Naive thymus-derived CD4-positive, alpha-beta T cell (primary cell): ENCODE results near the gene LCP1. TPM values are rescaled to one million over a fixed set of nuclear protein-coding genes. Genes with fewer than 3 reads are reported as not detected.

ENCODE experiments used
- ATAC-seq: fragments of 150-1000 bp; cut with Tn5 transposase; 2 replicates; pipeline ENCODE4 v1.10.0; 2021; ENCODE audit warnings: mild to moderate bottlenecking, moderate library complexity
- CTCF ChIA-PET: fragments of 350-600 bp; sonication (Branson Sonifier 250); formaldehyde crosslinking; loops from one replicate; lab custom pipeline; 2021; ENCODE audit warnings: antibody characterized with exemption; lab: Charles Lee
- POLR2A ChIA-PET: fragments of 350-600 bp; sonication (Branson Sonifier 250); formaldehyde crosslinking; loops from one replicate; lab custom pipeline; 2021; ENCODE audit warnings: antibody characterized with exemption, inconsistent platforms; lab: Charles Lee
- DNase-seq, 9 donors: peaks; one replicate each; pipeline versions ENCODE4 v3.0.0 to v3.0.0-alpha.2; 2020 to 2022; ENCODE audit warnings: mixed read lengths in 1 of 9
- H3K27ac ChIP-seq: one replicate; pipeline ENCODE4 v1.7.0; 2013; ENCODE audit warnings: mild to moderate bottlenecking, low read depth, low read length, moderate library complexity
- H3K27me3 ChIP-seq, 2 donors: one replicate each; pipeline ENCODE4 v1.7.0; 2013; ENCODE audit warnings: low read length in 2 of 2, mild to moderate bottlenecking in 2 of 2, moderate library complexity in 2 of 2; ENCODE audit not compliant: control insufficient read depth in 2 of 2, insufficient read depth in 2 of 2
- H3K36me3 ChIP-seq, 3 experiments: 1 replicate in 2 of 3; 2 replicates in 1 of 3; pipeline ENCODE4 v1.7.0; 2013; ENCODE audit warnings: low read length in 3 of 3, mild to moderate bottlenecking in 3 of 3, moderate library complexity in 1 of 3; ENCODE audit not compliant: insufficient read depth in 3 of 3, control insufficient read depth in 2 of 3
- H3K4me1 ChIP-seq, 2 donors: one replicate each; pipeline ENCODE4 v1.7.0; 2013; ENCODE audit warnings: low read length in 2 of 2, mild to moderate bottlenecking in 2 of 2, moderate library complexity in 1 of 2; ENCODE audit not compliant: control insufficient read depth in 2 of 2, insufficient read depth in 2 of 2
- H3K4me3 ChIP-seq: 2 replicates; pipeline ENCODE4 v1.7.0; 2013; ENCODE audit warnings: mild to moderate bottlenecking, low read length
- H3K9me3 ChIP-seq, 3 experiments: 1 replicate in 2 of 3; 2 replicates in 1 of 3; pipeline ENCODE4 v1.7.0; 2013; ENCODE audit warnings: low read length in 3 of 3; ENCODE audit not compliant: control insufficient read depth in 2 of 3
- H3K27ac Mint-ChIP-seq, 9 donors: one replicate each; pipeline ENCODE4 v1.8.0; 2020 to 2022; ENCODE audit warnings: mixed read lengths in 9 of 9, mild to moderate bottlenecking in 8 of 9, moderate library complexity in 5 of 9, inconsistent platforms in 2 of 9
- H3K27me3 Mint-ChIP-seq, 5 donors: one replicate each; pipeline ENCODE4 v1.8.0; 2021 to 2022; ENCODE audit warnings: mixed read lengths in 5 of 5, mild to moderate bottlenecking in 1 of 5
- H3K36me3 Mint-ChIP-seq, 5 donors: one replicate each; pipeline ENCODE4 v1.8.0; 2020 to 2022; ENCODE audit warnings: mixed read lengths in 5 of 5, mild to moderate bottlenecking in 3 of 5, inconsistent platforms in 1 of 5
- H3K4me1 Mint-ChIP-seq, 7 donors: one replicate each; pipeline ENCODE4 v1.8.0; 2020 to 2022; ENCODE audit warnings: mixed read lengths in 7 of 7, mild to moderate bottlenecking in 3 of 7, inconsistent platforms in 1 of 7
- H3K4me3 Mint-ChIP-seq, 10 donors: one replicate each; pipeline ENCODE4 v1.8.0; 2020 to 2022; ENCODE audit warnings: mild to moderate bottlenecking in 10 of 10, mixed read lengths in 10 of 10, moderate library complexity in 6 of 10, inconsistent platforms in 2 of 10
- H3K9me3 Mint-ChIP-seq, 11 donors: one replicate each; pipeline ENCODE4 v1.8.0; 2020 to 2022; ENCODE audit warnings: mixed read lengths in 11 of 11, mild to moderate bottlenecking in 4 of 11, inconsistent platforms in 1 of 11, moderate library complexity in 1 of 11
- intact Hi-C, 2 donors: fragments of 100-400 bp; cut with micrococcal nuclease; formaldehyde crosslinking; loops; one replicate each; pipeline ENCODE4 v1.15.1; 2023
- polyA plus RNA-seq, 2 donors: library from polyadenylated mRNA; unstranded; fragments of 300-500 nt; fragmentation: Illumina TruSeq; gene quantifications; one replicate each; pipeline ENCODE4 v1.2.3, GENCODE V29; 2021
- total RNA-seq, 6 experiments: library from RNA in 5 of 6; stranded (reverse) in 5 of 6; gene quantifications; 1 replicate in 5 of 6; 2 replicates in 1 of 6; pipeline ENCODE4 v1.2.3 and lab custom pipeline; 2021 to 2026

LCP1 gene
- total and polyA plus RNA-seq, 7 experiments from 2014 or later: 293 to 989 (median 685) TPM

DNA sequence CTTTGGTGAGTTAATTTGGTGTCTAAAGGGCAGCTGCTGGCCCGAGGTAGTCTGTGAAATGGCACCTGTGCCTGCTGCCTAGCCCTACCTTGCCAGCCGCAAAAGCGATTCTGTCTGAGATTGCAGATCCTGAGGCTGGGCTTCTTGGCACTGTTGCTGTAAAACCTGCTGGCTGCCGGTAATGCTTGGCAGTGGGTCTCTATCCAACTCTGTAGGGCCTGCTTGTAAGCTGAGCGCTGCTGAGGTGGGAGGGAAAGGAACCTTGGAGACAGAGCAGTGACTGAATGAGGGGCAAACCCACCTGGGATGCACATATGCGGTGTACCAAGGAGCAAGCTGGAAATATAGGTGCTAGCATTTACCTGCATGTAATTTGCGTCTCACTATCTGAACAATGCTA is 11.7 kb downstream of the LCP1 start:
- Histone ChIP-seq H3K4me1 (peaks cover 95 to 96% of the 10 kb centered on the region in 2 donors), H3K27ac (peak overlapping the region; percentile 82), H3K36me3 (peaks cover 0 to 4% (median 0%) of the 10 kb centered on the region in 3 experiments), H3K27me3 (no peaks in the 10 kb centered on the region), H3K9me3 (no peaks in the 10 kb centered on the region), H3K4me3 (peak overlapping the region; percentile 50)
- ChIA-PET POLR2A (interaction anchor here (1.6 to 9.8 kb wide), 5 partner anchors 9 to 125 kb away, joined by 4 to 117 read pairs (median 26); partner anchors contain the start of gene LCP1), CTCF (interaction anchor here (0.6 to 3.9 kb wide), 12 partner anchors 9 to 151 kb away, joined by 3 to 24 read pairs (median 4); partner anchors contain the start of gene LCP1)
- intact Hi-C loops: loop anchor here (1.0 to 5.0 kb wide), 3 partner anchors 9 to 42 kb away; partner anchors contain the start of gene LRRC63 (in 1 of the 2)
- Mint-ChIP-seq H3K4me1 (peaks cover 91 to 100% (median 95%) of the 10 kb centered on the region in 7 donors), H3K9me3 (no peaks in the 10 kb centered on the region), H3K27ac (peak overlapping the region; percentile 86 to 95 (median 89)), H3K27me3 (no peaks in the 10 kb centered on the region), H3K36me3 (peaks cover 0 to 53% (median 9%) of the 10 kb centered on the region in 5 donors), H3K4me3 (peak overlapping the region; percentile 73 to 99 (median 82))
- no peak for DNase-seq
- ATAC-seq: no peak

DNA sequence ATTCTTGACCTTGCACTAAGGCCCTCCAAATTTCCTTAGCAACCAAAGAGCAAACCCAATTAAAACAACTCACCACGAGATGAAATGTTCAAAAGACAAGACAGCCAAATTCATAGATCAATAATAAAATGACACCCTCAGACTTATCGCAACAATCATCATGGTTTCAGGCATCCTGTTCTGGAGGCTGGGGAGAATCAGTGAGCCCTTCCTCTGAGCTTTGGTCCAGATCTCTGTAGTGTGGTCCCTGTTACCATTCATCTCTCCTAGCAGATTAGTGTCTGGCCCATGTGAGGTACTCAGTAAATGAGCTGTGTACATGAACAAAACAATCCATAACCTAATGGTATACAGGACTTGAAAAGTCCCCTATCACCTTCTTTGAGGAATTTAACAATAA is 12.2 kb downstream of the LCP1 start:
- no peak for DNase-seq
- H3K36me3 ChIP-seq: peaks cover 0 to 4% (median 0%) of the 10 kb centered on the region in 3 experiments
- no peaks in the 10 kb centered on the region for H3K27me3 ChIP-seq
- peaks cover 87 to 99% (median 93%) of the 10 kb centered on the region in 7 donors for H3K4me1 Mint-ChIP-seq
- intact Hi-C loops: loop anchor here (1.0 to 5.0 kb wide), 3 partner anchors 8 to 43 kb away; partner anchors contain the start of gene LRRC63 (in 1 of the 2)
- peaks cover 0 to 53% (median 11%) of the 10 kb centered on the region in 5 donors for H3K36me3 Mint-ChIP-seq
- H3K9me3 ChIP-seq: no peaks in the 10 kb centered on the region
- no peaks in the 10 kb centered on the region for H3K9me3 Mint-ChIP-seq
- ATAC-seq: no peak
- H3K4me1 ChIP-seq: peaks cover 93 to 96% of the 10 kb centered on the region in 2 donors
- peak overlapping the region; percentile 2 for H3K4me3 ChIP-seq
- CTCF ChIA-PET: interaction anchor here (0.6 to 3.9 kb wide), 7 partner anchors 8 to 152 kb away, joined by 3 to 24 read pairs (median 4); partner anchors contain the start of gene LCP1
- POLR2A ChIA-PET: interaction anchor here (1.6 to 9.8 kb wide), 5 partner anchors 8 to 126 kb away, joined by 4 to 117 read pairs (median 26); partner anchors contain the start of gene LCP1
- H3K27ac ChIP-seq: peak overlapping the region; percentile 82
- H3K4me3 Mint-ChIP-seq: peak overlapping the region; percentile 38 to 99 (median 81)
- no peaks in the 10 kb centered on the region for H3K27me3 Mint-ChIP-seq
- H3K27ac Mint-ChIP-seq: peak overlapping the region; percentile 86 to 95 (median 89)

DNA sequence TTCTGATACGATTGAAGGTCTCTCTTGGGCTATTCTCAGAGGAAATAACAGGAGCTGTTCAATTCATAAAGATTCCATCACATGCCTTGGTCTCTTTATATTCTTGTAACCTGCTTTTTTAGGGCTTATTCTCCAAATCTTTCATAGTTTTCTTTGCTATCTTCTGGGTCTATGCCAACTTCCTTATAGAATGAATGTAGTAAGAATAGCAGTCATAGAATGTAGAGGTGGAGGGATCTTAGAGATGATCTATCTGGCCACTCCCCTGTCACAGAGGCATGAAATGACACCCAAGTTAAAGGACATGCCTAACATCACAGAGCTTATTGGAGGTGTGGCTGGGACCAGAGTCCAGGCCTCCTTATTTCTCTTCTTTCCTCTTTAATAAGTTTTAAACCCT is 13.2 kb downstream of the LCP1 start:
- Mint-ChIP-seq H3K27me3 (no peaks in the 10 kb centered on the region), H3K9me3 (no peaks in the 10 kb centered on the region), H3K27ac (peak overlapping the region; percentile 80 to 95 (median 89)), H3K36me3 (peaks cover 0 to 58% (median 16%) of the 10 kb centered on the region in 5 donors), H3K4me1 (peaks cover 87 to 99% (median 97%) of the 10 kb centered on the region in 7 donors), H3K4me3 (peak overlapping the region; percentile 73 to 99 (median 81))
- H3K9me3 ChIP-seq: no peaks in the 10 kb centered on the region
- H3K27ac ChIP-seq: peak overlapping the region; percentile 82
- DNase-seq (no peak), ATAC-seq (peak; percentile 35)
- no peaks in the 10 kb centered on the region for H3K27me3 ChIP-seq
- ChIA-PET CTCF (interaction anchor here (0.9 to 3.9 kb wide), 8 partner anchors 8 to 153 kb away, joined by 3 to 24 read pairs (median 6); partner anchors contain the start of gene LCP1), POLR2A (interaction anchor here (0.9 to 9.8 kb wide), 7 partner anchors 8 to 152 kb away, joined by 3 to 117 read pairs (median 7); partner anchors contain the start of gene LCP1)
- intact Hi-C loops: no loop called here
- H3K4me1 ChIP-seq: peaks cover 92 to 96% of the 10 kb centered on the region in 2 donors
- H3K4me3 ChIP-seq: peak overlapping the region; percentile 15
- H3K36me3 ChIP-seq: peaks cover 0 to 4% (median 0%) of the 10 kb centered on the region in 3 experiments

DNA sequence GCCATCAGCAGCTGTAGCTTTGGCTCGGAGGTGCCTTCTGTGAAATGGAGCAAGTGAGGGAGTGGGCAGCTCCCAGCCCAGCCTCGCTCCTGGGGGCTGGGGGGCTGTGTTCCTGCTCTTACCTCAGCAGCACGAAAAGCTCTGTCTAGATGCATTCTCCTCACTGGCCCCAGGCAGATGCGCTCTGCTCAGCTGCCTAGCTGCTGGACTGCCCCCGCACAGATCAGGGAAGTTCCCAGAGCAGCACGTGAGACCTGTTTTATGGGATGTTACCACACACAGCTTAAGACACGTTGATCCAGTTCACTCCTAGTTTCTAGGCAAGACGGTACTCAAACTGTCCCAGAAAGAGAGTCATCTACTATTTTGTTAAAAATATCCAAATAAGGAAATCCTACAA is 13.6 kb downstream of the LCP1 start:
- H3K36me3 Mint-ChIP-seq: peaks cover 0 to 55% (median 14%) of the 10 kb centered on the region in 5 donors
- ChIA-PET POLR2A (interaction anchor here (0.9 to 9.8 kb wide), 7 partner anchors 8 to 153 kb away, joined by 3 to 117 read pairs (median 4); partner anchors contain the start of gene LCP1), CTCF (interaction anchor here (0.9 to 3.9 kb wide), 9 partner anchors 8 to 153 kb away, joined by 3 to 24 read pairs (median 6); partner anchors contain the start of gene LCP1)
- no peaks in the 10 kb centered on the region for H3K27me3 Mint-ChIP-seq
- Histone ChIP-seq H3K4me3 (peak overlapping the region; percentile 15), H3K36me3 (peaks cover 0 to 4% (median 0%) of the 10 kb centered on the region in 3 experiments), H3K9me3 (no peaks in the 10 kb centered on the region), H3K27me3 (no peaks in the 10 kb centered on the region), H3K27ac (peak overlapping the region; percentile 82), H3K4me1 (peaks cover 87 to 95% of the 10 kb centered on the region in 2 donors)
- peaks cover 85 to 96% (median 93%) of the 10 kb centered on the region in 7 donors for H3K4me1 Mint-ChIP-seq
- ATAC-seq: peak; percentile 68
- H3K4me3 Mint-ChIP-seq: peak overlapping the region; percentile 73 to 99 (median 81)
- intact Hi-C loops: no loop called here
- peak in 2 of 9 donors; percentile 61 to 62 for DNase-seq
- H3K9me3 Mint-ChIP-seq: no peaks in the 10 kb centered on the region
- peak overlapping the region; percentile 80 to 95 (median 89) for H3K27ac Mint-ChIP-seq

DNA sequence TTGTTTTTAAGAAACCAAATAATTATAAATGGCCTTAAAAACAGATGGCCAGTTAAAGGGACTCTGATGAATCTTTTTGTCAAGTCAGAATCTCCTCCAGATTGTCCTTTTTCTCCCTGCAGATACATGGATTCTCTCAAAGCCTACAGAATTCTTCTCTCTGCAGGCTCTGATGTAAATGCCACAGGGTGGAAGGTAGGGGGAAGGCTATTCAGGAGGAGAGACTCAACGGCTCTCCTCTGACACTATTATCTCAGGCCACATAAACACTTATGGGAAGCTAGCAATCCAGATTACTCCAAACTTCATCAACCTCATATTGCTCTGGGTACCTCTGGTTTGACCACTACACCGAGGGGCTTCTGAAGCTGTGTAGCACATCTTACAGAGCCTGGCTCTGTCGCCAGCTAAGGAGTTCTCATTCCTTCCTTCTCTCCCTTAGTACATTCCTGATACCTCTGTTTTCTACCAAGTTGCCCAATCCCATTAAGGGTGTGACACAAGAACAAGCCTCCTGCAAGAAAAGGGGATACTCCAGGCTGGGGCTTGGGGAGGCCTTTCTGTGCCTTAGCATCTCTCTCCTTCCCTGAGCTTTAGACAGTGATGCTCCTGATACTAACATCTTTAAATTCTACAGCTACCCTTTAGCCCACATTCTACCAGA is 14.9 kb downstream of the LCP1 start:
- Histone ChIP-seq H3K36me3 (peaks cover 0 to 4% (median 0%) of the 10 kb centered on the region in 3 experiments), H3K27me3 (no peaks in the 10 kb centered on the region), H3K9me3 (no peaks in the 10 kb centered on the region), H3K4me3 (no peak overlapping the region), H3K27ac (peak overlapping the region; percentile 82), H3K4me1 (peaks cover 75 to 85% of the 10 kb centered on the region in 2 donors)
- H3K27ac Mint-ChIP-seq: peak overlapping the region; percentile 69 to 95 (median 89)
- H3K27me3 Mint-ChIP-seq: no peaks in the 10 kb centered on the region
- DNase-seq (no peak), ATAC-seq (no peak)
- CTCF ChIA-PET: interaction anchor here (0.7 to 2.4 kb wide), 10 partner anchors 8 to 154 kb away, joined by 3 to 6 read pairs (median 5); no protein-coding TSS in a partner anchor
- H3K4me1 Mint-ChIP-seq: peaks cover 76 to 86% (median 80%) of the 10 kb centered on the region in 7 donors
- no peaks in the 10 kb centered on the region for H3K9me3 Mint-ChIP-seq
- peaks cover 0 to 52% (median 10%) of the 10 kb centered on the region in 5 donors for H3K36me3 Mint-ChIP-seq
- POLR2A ChIA-PET: interaction anchor here (2.3 to 9.8 kb wide), 2 partner anchors 10 to 14 kb away, joined by 7 to 117 read pairs; partner anchors contain the start of gene LCP1
- H3K4me3 Mint-ChIP-seq: peak overlapping the region; percentile 51 to 99 (median 78)
- intact Hi-C loops: no loop called here

DNA sequence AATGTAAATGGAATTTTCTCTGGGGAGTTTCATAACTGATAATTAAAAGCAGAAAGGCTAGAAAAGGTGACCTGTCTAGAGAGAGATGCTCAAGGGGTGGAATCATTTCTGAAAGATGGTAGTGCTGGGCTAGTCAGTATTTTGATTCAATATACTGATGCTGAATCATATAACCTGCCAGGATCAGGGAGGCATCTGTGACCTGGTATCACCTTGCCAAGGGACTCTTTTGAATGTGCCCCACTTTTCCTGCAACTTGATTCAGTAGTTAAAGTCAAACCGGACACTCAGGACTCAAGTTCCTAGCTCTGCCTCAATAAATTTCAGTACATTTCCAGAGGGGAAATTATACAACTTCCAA is 15.8 kb downstream of the LCP1 start:
- peaks cover 0 to 4% (median 0%) of the 10 kb centered on the region in 11 donors for H3K9me3 Mint-ChIP-seq
- H3K27ac ChIP-seq: peak overlapping the region; percentile 82
- POLR2A ChIA-PET: interaction anchor here (9.8 kb wide), 1 partner anchor 15 kb away, joined by 117 read pairs; the partner anchor contains the start of gene LCP1
- H3K27ac Mint-ChIP-seq: peak overlapping the region; percentile 59 to 95 (median 86)
- CTCF ChIA-PET: interaction anchor here (1.9 to 2.4 kb wide), 2 partner anchors 10 to 20 kb away, joined by 5 to 6 read pairs; no protein-coding TSS in a partner anchor
- peaks cover 0 to 56% (median 17%) of the 10 kb centered on the region in 5 donors for H3K36me3 Mint-ChIP-seq
- ATAC-seq: no peak
- no peaks in the 10 kb centered on the region for H3K9me3 ChIP-seq
- H3K27me3 Mint-ChIP-seq: no peaks in the 10 kb centered on the region
- H3K4me3 Mint-ChIP-seq: peak overlapping the region; percentile 6 to 94 (median 65)
- H3K4me3 ChIP-seq: peak overlapping the region; percentile 15
- no peak for DNase-seq
- intact Hi-C loops: no loop called here
- H3K36me3 ChIP-seq: peaks cover 0 to 4% (median 0%) of the 10 kb centered on the region in 3 experiments
- H3K4me1 ChIP-seq: peaks cover 66 to 79% of the 10 kb centered on the region in 2 donors
- H3K4me1 Mint-ChIP-seq: peaks cover 74 to 86% (median 80%) of the 10 kb centered on the region in 7 donors
- H3K27me3 ChIP-seq: no peaks in the 10 kb centered on the region
